Coronary artery (tissue), 2 donors: ENCODE measurements around the gene MRRF.

Experiments
- DNase-seq: peaks from one replicate; pipeline ENCODE4 v3.0.0-alpha.2; 2017; ENCODE audit warnings: low spot score
- H3K27ac ChIP-seq, 2 donors: fragments of 200-600 bp; sonication (generic); one replicate each; pipeline ENCODE4 v1.5.1; 2016 to 2019
- H3K4me3 ChIP-seq: fragments of 200-600 bp; sonication (generic); 2 replicates; pipeline ENCODE4 v1.5.1; 2016; ENCODE audit warnings: mild to moderate bottlenecking, moderate library complexity
- CTCF ChIP-seq: fragments of 200-600 bp; sonication (generic); IDR thresholded peaks from one replicate; pipeline ENCODE4 v1.5.1; 2019; ENCODE audit warnings: antibody characterized with exemption

The MRRF gene

GRCh38 chr9:122274055-122274454 is 9.4 kb downstream of the MRRF start:
- Histone ChIP-seq H3K27ac (no peak overlapping the region), H3K4me3 (no peak overlapping the region)
- TF ChIP-seq CTCF = no peak
- DNase-seq = no peak

GRCh38 chr9:122276096-122276495 is 11.4 kb downstream of the MRRF start:
- H3K27ac ChIP-seq = no peak overlapping the region
- H3K4me3 ChIP-seq = no peak overlapping the region
- TF ChIP-seq CTCF = no peak
- no peak for DNase-seq

- no peak overlapping the region for H3K27ac ChIP-seq
- no peak for DNase-seq
- H3K4me3 ChIP-seq = no peak overlapping the region
- TF ChIP-seq CTCF = no peak
These were observed 12.7 kb downstream of the MRRF start for GRCh38 chr9:122277285-122277897.

GRCh38 chr9:122281368-122281767 is 16.7 kb downstream of the MRRF start:
- no peak for TF ChIP-seq CTCF
- Histone ChIP-seq H3K27ac (no peak overlapping the region), H3K4me3 (no peak overlapping the region)
- no peak for DNase-seq

- no peak overlapping the region for H3K4me3 ChIP-seq
- DNase-seq = no peak
- no peak for TF ChIP-seq CTCF
- no peak overlapping the region for H3K27ac ChIP-seq
These were observed 22.1 kb downstream of the MRRF start for GRCh38 chr9:122286764-122287163.

GRCh38 chr9:122287214-122287720 is 22.6 kb downstream of the MRRF start:
- Histone ChIP-seq H3K27ac (no peak overlapping the region), H3K4me3 (no peak overlapping the region)
- no peak for DNase-seq
- no peak for TF ChIP-seq CTCF

GRCh38 chr9:122291458-122291857 is 26.8 kb downstream of the MRRF start:
- Histone ChIP-seq H3K4me3 (no peak overlapping the region), H3K27ac (no peak overlapping the region)
- no peak for DNase-seq
- TF ChIP-seq CTCF = no peak
